MM.1S (cell line): ENCODE results near the gene KLHL25.

ENCODE experiments used
- DNase-seq: peaks from one replicate; pipeline ENCODE4 v3.0.0-alpha.2; 2015
- H2AFZ ChIP-seq: fragments of 300-600 bp; sonication (generic); 2 replicates; pipeline ENCODE4 v1.6.0; 2016; ENCODE audit warnings: antibody characterized with exemption, low read length
- H3F3A ChIP-seq: fragments of 300-600 bp; sonication (generic); 2 replicates; pipeline ENCODE4 v1.6.1; 2016; ENCODE audit warnings: mild to moderate bottlenecking, antibody characterized with exemption, low read length, moderate library complexity, mixed read lengths; ENCODE audit not compliant: insufficient read depth
- H3K27ac ChIP-seq: fragments of 300-600 bp; sonication (generic); 2 replicates; pipeline ENCODE4 v1.5.1; 2016; ENCODE audit warnings: mild to moderate bottlenecking, low read length
- H3K27me3 ChIP-seq: fragments of 300-600 bp; sonication (generic); replicated peaks from 2 replicates; pipeline ENCODE4 v1.6.0; 2016; ENCODE audit warnings: low read length; ENCODE audit not compliant: insufficient read depth
- H3K36me3 ChIP-seq: fragments of 300-600 bp; sonication (generic); replicated peaks from 2 replicates; pipeline ENCODE4 v1.6.1; 2016; ENCODE audit warnings: mild to moderate bottlenecking, low read length, mixed read lengths; ENCODE audit not compliant: insufficient read depth
- H3K4me1 ChIP-seq: fragments of 300-600 bp; sonication (generic); 2 replicates; pipeline ENCODE4 v1.6.1; 2016; ENCODE audit warnings: low read length, mixed read lengths
- H3K4me2 ChIP-seq: fragments of 300-600 bp; sonication (generic); 2 replicates; pipeline ENCODE4 v1.6.0; 2016; ENCODE audit warnings: low read depth, low read length
- H3K4me3 ChIP-seq: fragments of 300-600 bp; sonication (generic); 2 replicates; pipeline ENCODE4 v1.5.1; 2016; ENCODE audit warnings: low read length, mixed read lengths
- H3K79me2 ChIP-seq: fragments of 300-600 bp; sonication (generic); 2 replicates; pipeline ENCODE4 v1.6.1; 2016; ENCODE audit warnings: mixed run types, low read length, mixed read lengths
- H3K9ac ChIP-seq: fragments of 300-600 bp; sonication (generic); 2 replicates; pipeline ENCODE4 v1.6.1; 2016; ENCODE audit warnings: low read length, mixed read lengths
- H3K9me2 ChIP-seq: fragments of 300-600 bp; sonication (generic); replicated peaks from 2 replicates; pipeline ENCODE4 v1.6.1; 2016; ENCODE audit warnings: mild to moderate bottlenecking, low read length, mixed read lengths; ENCODE audit not compliant: insufficient read depth
- H3K9me3 ChIP-seq: fragments of 300-600 bp; sonication (generic); replicated peaks from 2 replicates; pipeline ENCODE4 v1.6.1; 2016; ENCODE audit warnings: mild to moderate bottlenecking, low read length, mixed read lengths; ENCODE audit not compliant: insufficient read depth
- H4K20me1 ChIP-seq: fragments of 300-600 bp; sonication (generic); 2 replicates; pipeline ENCODE4 v1.6.1; 2016; ENCODE audit warnings: mild to moderate bottlenecking, low read length, moderate library complexity, mixed read lengths; ENCODE audit not compliant: insufficient read depth
- CTCF ChIP-seq: fragments of 300-600 bp; sonication (generic); IDR thresholded peaks from 2 replicates; pipeline ENCODE4 v1.5.1; 2016; ENCODE audit warnings: antibody characterized with exemption, low read length, mixed read lengths
- EZH2 ChIP-seq: fragments of 300-600 bp; sonication (generic); optimal IDR thresholded peaks from 2 replicates; pipeline ENCODE3; 2017; ENCODE audit warnings: low read depth, mild to moderate bottlenecking, antibody characterized with exemption, low read length, mixed read lengths
- EZH2phosphoT487 ChIP-seq: fragments of 300-600 bp; sonication (generic); IDR thresholded peaks from 2 replicates; pipeline ENCODE4 v1.6.1; 2018; ENCODE audit warnings: antibody characterized with exemption, low read length

Gene KLHL25

GRCh38 chr15:85763673-85764633 is 30.8 kb downstream of the KLHL25 start:
- no peak for DNase-seq
- H3K4me1 ChIP-seq = no peaks in the 10 kb centered on the region
- no peak overlapping the region for H3K9ac ChIP-seq
- H4K20me1 ChIP-seq = no peaks in the 10 kb centered on the region
- no peak overlapping the region for H3K27ac ChIP-seq
- no peaks in the 10 kb centered on the region for H3K79me2 ChIP-seq
- no peaks in the 10 kb centered on the region for H3K36me3 ChIP-seq
- H3K27me3 ChIP-seq = no peaks in the 10 kb centered on the region
- TF ChIP-seq CTCF (no peak), EZH2phosphoT487 (no peak), EZH2 (no peak)
- H2AFZ ChIP-seq = no peak overlapping the region
- H3K9me3 ChIP-seq = no peaks in the 10 kb centered on the region
- no peak overlapping the region for H3K4me2 ChIP-seq
- no peaks in the 10 kb centered on the region for H3F3A ChIP-seq
- H3K4me3 ChIP-seq = no peak overlapping the region
- no peaks in the 10 kb centered on the region for H3K9me2 ChIP-seq

- H3K36me3 ChIP-seq = no peaks in the 10 kb centered on the region
- no peaks in the 10 kb centered on the region for H3K9me3 ChIP-seq
- no peak overlapping the region for H3K27ac ChIP-seq
Observed at GRCh38 chr15:85763157-85763556, 31.6 kb downstream of the KLHL25 start.

GRCh38 chr15:85762756-85763127 is 32.0 kb downstream of the KLHL25 start:
- H3K9ac ChIP-seq = no peak overlapping the region
- no peak overlapping the region for H3K4me3 ChIP-seq
- H3K79me2 ChIP-seq = no peaks in the 10 kb centered on the region
- H3K36me3 ChIP-seq = no peaks in the 10 kb centered on the region
- no peaks in the 10 kb centered on the region for H3K9me3 ChIP-seq
- no peaks in the 10 kb centered on the region for H3K9me2 ChIP-seq
- H3K4me2 ChIP-seq = no peak overlapping the region
- no peaks in the 10 kb centered on the region for H3F3A ChIP-seq
- H3K4me1 ChIP-seq = no peaks in the 10 kb centered on the region
- no peak for TF ChIP-seq EZH2
- TF ChIP-seq EZH2phosphoT487 = no peak
- no peak for TF ChIP-seq CTCF
- no peaks in the 10 kb centered on the region for H4K20me1 ChIP-seq
- DNase-seq = no peak
- H3K27me3 ChIP-seq = no peaks in the 10 kb centered on the region
- no peak overlapping the region for H3K27ac ChIP-seq
- no peak overlapping the region for H2AFZ ChIP-seq

More at GRCh38 chr15:85763157-85763556, 31.6 kb downstream of the KLHL25 start:
- H3K4me2 ChIP-seq = no peak overlapping the region
- no peak overlapping the region for H2AFZ ChIP-seq
- H3K9ac ChIP-seq = no peak overlapping the region
- H3K4me1 ChIP-seq = no peaks in the 10 kb centered on the region
- no peak for DNase-seq
- no peaks in the 10 kb centered on the region for H3K9me2 ChIP-seq
- no peaks in the 10 kb centered on the region for H3K27me3 ChIP-seq
- H3K4me3 ChIP-seq = no peak overlapping the region
- H4K20me1 ChIP-seq = no peaks in the 10 kb centered on the region
- H3K79me2 ChIP-seq = no peaks in the 10 kb centered on the region
- TF ChIP-seq CTCF = no peak
- no peak for TF ChIP-seq EZH2
- no peak for TF ChIP-seq EZH2phosphoT487
- H3F3A ChIP-seq = no peaks in the 10 kb centered on the region
